HEK293 (cell line): ENCODE data around the gene SLC39A13.

ENCODE experiments used
- INSM2 ChIP-seq: fragments of 450-650 bp; formaldehyde crosslinking; IDR thresholded peaks from 2 replicates; pipeline ENCODE4 v1.5.1; 2016; ENCODE audit warnings: missing biosample characterization, missing genetic modification characterization
- OVOL3 ChIP-seq: fragments of 450-650 bp; formaldehyde crosslinking; IDR thresholded peaks from 2 replicates; pipeline ENCODE4 v1.5.1; 2016; ENCODE audit warnings: missing biosample characterization, missing genetic modification characterization
- ZBTB17 ChIP-seq: fragments of 450-650 bp; formaldehyde crosslinking; IDR thresholded peaks from 2 replicates; pipeline ENCODE4 v1.5.1; 2016; ENCODE audit warnings: missing biosample characterization, missing genetic modification characterization
- ZNF112 ChIP-seq: fragments of 450-650 bp; formaldehyde crosslinking; IDR thresholded peaks from 2 replicates; pipeline ENCODE4 v1.5.0; 2017; ENCODE audit warnings: missing biosample characterization, missing genetic modification characterization
- ZNF114 ChIP-seq: fragments of 450-650 bp; formaldehyde crosslinking; IDR thresholded peaks from 2 replicates; pipeline ENCODE4 v1.5.0; 2017; ENCODE audit warnings: missing biosample characterization, missing genetic modification characterization
- ZNF223 ChIP-seq: fragments of 450-650 bp; formaldehyde crosslinking; IDR thresholded peaks from 2 replicates; pipeline ENCODE4 v1.5.1; 2016; ENCODE audit warnings: missing biosample characterization, missing genetic modification characterization
- ZNF24 ChIP-seq: fragments of 450-650 bp; formaldehyde crosslinking; IDR thresholded peaks from 2 replicates; pipeline ENCODE4 v1.5.1; 2016; ENCODE audit warnings: missing biosample characterization, missing genetic modification characterization
- ZNF335 ChIP-seq: fragments of 450-650 bp; formaldehyde crosslinking; conservative IDR thresholded peaks from 2 replicates; pipeline ENCODE4 v1.5.1; 2016; ENCODE audit warnings: missing biosample characterization, missing genetic modification characterization
- ZNF354C ChIP-seq: fragments of 450-650 bp; formaldehyde crosslinking; IDR thresholded peaks from 2 replicates; pipeline ENCODE4 v1.5.1; 2016; ENCODE audit warnings: missing biosample characterization, missing genetic modification characterization, low read depth, borderline replicate concordance
- ZNF398 ChIP-seq: fragments of 450-650 bp; formaldehyde crosslinking; IDR thresholded peaks from 2 replicates; pipeline ENCODE4 v1.5.1; 2017; ENCODE audit warnings: missing biosample characterization, missing genetic modification characterization
- ZNF558 ChIP-seq: fragments of 450-650 bp; formaldehyde crosslinking; IDR thresholded peaks from 2 replicates; pipeline ENCODE4 v1.5.1; 2016; ENCODE audit warnings: missing biosample characterization, missing genetic modification characterization
- ZNF76 ChIP-seq: fragments of 450-650 bp; formaldehyde crosslinking; IDR thresholded peaks from 2 replicates; pipeline ENCODE4; 2016; ENCODE audit warnings: low read depth, missing biosample characterization, missing genetic modification characterization, borderline replicate concordance
- TF ChIP-seq, protein P1 (sequence below): sonication (generic); formaldehyde crosslinking; IDR thresholded peaks from 2 replicates; pipeline ENCODE4 v1.8.1; 2022; ENCODE audit warnings: mild to moderate bottlenecking, moderate library complexity, missing genetic modification reagents
- TF ChIP-seq, protein P2 (sequence below): fragments of 450-650 bp; formaldehyde crosslinking; IDR thresholded peaks from 2 replicates; pipeline ENCODE4 v1.5.1; 2017; ENCODE audit warnings: missing biosample characterization, missing genetic modification characterization
- TF ChIP-seq, protein P3 (sequence below): fragments of 450-650 bp; formaldehyde crosslinking; IDR thresholded peaks from 2 replicates; pipeline ENCODE4 v1.5.1; 2016; ENCODE audit warnings: missing biosample characterization, missing genetic modification characterization

SLC39A13 gene

DNA sequence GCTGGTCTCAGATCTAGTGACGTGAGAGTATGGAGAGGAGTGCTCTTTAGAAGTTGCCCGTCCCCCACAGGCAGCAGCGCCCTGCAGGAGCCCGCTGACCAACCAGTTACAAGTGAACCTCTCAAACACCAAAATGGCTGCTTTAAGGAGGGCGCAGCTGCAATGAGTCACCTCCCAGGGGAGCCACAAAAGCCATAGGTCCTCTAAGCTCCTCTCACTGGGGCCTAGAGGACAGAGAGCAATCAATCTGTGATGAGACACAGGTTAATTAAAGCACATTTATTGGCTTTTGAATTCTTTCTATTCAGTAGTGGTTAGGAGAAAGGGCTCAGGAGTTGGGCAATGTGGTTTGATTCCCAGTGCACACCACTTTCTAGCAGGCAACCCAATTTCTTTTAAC lies 56.1 kb downstream of the SLC39A13 start (continued):
- TF ChIP-seq, protein P1, sequence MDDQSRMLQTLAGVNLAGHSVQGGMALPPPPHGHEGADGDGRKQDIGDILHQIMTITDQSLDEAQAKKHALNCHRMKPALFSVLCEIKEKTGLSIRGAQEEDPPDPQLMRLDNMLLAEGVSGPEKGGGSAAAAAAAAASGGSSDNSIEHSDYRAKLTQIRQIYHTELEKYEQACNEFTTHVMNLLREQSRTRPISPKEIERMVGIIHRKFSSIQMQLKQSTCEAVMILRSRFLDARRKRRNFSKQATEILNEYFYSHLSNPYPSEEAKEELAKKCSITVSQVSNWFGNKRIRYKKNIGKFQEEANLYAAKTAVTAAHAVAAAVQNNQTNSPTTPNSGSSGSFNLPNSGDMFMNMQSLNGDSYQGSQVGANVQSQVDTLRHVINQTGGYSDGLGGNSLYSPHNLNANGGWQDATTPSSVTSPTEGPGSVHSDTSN = no peak
- TF ChIP-seq ZNF335 (no peak), ZNF24 (tag by site-specific recombination) (peak; percentile 78; the same call in 1 of the 2 replicates), OVOL3 (tag by site-specific recombination) (no peak), ZNF112 (tag by site-specific recombination) (no peak), ZNF398 (tag by site-specific recombination) (no peak), ZBTB17 (tag by site-specific recombination) (peak; percentile 73), ZNF114 (no peak), ZNF354C (tag by site-specific recombination) (no peak), ZNF76 (no peak), ZNF223 (no peak), INSM2 (0 out of 2 replicates have a peak, but pooled peaks have one; percentile 59), ZNF558 (tag by site-specific recombination) (no peak)
- TF ChIP-seq, protein P2, sequence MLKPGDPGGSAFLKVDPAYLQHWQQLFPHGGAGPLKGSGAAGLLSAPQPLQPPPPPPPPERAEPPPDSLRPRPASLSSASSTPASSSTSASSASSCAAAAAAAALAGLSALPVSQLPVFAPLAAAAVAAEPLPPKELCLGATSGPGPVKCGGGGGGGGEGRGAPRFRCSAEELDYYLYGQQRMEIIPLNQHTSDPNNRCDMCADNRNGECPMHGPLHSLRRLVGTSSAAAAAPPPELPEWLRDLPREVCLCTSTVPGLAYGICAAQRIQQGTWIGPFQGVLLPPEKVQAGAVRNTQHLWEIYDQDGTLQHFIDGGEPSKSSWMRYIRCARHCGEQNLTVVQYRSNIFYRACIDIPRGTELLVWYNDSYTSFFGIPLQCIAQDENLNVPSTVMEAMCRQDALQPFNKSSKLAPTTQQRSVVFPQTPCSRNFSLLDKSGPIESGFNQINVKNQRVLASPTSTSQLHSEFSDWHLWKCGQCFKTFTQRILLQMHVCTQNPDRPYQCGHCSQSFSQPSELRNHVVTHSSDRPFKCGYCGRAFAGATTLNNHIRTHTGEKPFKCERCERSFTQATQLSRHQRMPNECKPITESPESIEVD (tag by site-specific recombination) = peak; percentile 50
- TF ChIP-seq, protein P3, sequence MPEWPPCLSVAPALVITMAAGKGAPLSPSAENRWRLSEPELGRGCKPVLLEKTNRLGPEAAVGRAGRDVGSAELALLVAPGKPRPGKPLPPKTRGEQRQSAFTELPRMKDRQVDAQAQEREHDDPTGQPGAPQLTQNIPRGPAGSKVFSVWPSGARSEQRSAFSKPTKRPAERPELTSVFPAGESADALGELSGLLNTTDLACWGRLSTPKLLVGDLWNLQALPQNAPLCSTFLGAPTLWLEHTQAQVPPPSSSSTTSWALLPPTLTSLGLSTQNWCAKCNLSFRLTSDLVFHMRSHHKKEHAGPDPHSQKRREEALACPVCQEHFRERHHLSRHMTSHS (tag by site-specific recombination) = no peak
- TF ChIP-seq, all 188 proteins: peak for 27
